ENCODE measurements around the gene TGFBI. TPM values are rescaled to one million over a fixed set of nuclear protein-coding genes. Genes with fewer than 3 reads are reported as not detected.

The TGFBI gene
- total and polyA plus RNA-seq, 9 of the 15 experiments (the other 6 are each of a cell fraction or from before 2014, with no cell fraction given): 0.05 to 0.62 (median 0.08) TPM; not detected in 6

- no peak for TF ChIP-seq ETV5 (CRISPR knock-in tag; IDR thresholded peaks at IDR 0.05; ENCODE audit: low read depth)
- TF ChIP-seq DNMT1 (IDR thresholded peaks at IDR 0.05): no peak
- TF ChIP-seq GTF2E2 (tag; IDR thresholded peaks at IDR 0.05): no peak; the same call in 1 of the 2 replicates
- TF ChIP-seq, protein P1, sequence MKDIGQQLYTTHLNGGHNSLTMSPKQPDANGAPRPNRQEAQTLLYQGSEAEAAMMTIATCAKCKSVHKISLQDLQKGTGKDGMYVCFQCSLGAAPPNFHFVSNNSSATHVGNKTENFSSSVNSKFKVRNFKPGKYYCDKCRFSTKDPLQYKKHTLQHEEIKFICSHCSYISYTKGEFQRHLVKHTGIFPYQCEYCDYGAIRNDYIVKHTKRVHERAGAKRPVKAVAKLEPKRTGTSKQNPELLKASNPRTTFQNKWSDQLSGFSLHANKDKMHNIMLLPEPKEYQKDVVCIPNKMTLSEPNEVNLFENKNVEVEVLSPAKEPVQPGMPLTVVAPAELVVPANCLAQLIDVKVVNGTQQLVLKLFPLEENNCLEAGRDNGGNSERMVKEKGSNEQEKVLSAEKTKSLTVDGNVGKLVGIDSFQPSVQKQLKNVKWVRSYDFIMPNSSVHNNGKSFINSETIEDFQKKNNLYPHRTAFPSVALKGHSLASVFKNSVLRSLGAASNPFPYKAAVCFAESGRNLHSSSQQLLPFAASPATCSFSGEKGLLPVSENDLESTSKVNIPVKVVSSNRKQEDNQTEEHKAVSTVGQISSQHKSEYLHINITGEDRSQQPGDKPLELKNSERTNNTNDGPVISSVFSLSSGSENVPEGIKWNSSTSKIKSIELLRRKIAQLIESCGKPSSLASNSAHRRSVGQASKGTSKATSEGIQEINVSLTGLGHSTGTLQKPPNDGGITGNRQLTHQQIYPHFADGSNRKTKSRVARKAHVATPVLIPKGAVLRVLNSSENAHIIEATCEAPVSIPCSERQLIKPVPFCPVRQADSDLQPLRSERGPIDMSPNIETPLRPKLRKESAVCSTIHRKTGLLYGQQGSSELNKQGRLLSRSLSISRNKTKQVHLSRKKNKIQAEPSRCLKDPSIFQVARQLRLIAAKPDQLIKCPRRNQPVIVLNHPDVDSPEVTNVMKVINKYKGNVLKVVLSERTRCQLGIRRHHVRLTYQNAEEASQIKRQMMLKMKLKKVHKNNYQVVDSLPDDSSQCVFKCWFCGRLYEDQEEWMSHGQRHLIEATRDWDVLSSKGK (CRISPR knock-in tag; IDR thresholded peaks at IDR 0.05): no peak
- TF ChIP-seq PREB (CRISPR knock-in tag; IDR thresholded peaks at IDR 0.05): no peak
- TF ChIP-seq MEF2A (IDR thresholded peaks at IDR 0.05; ENCODE audit: control insufficient read depth, low read depth, low read length): no peak
- no peak for TF ChIP-seq ZNF717 (CRISPR knock-in tag; IDR thresholded peaks at IDR 0.05)
- peak; percentile 49; the same call in 1 of the 2 replicates for TF ChIP-seq RB1 (IDR thresholded peaks at IDR 0.05; ENCODE audit: low read depth)
- no peak for TF ChIP-seq ZNF592 (IDR thresholded peaks at IDR 0.05)
- no peak for TF ChIP-seq NCOR1 (IDR thresholded peaks at IDR 0.05)
- TF ChIP-seq, protein P2, sequence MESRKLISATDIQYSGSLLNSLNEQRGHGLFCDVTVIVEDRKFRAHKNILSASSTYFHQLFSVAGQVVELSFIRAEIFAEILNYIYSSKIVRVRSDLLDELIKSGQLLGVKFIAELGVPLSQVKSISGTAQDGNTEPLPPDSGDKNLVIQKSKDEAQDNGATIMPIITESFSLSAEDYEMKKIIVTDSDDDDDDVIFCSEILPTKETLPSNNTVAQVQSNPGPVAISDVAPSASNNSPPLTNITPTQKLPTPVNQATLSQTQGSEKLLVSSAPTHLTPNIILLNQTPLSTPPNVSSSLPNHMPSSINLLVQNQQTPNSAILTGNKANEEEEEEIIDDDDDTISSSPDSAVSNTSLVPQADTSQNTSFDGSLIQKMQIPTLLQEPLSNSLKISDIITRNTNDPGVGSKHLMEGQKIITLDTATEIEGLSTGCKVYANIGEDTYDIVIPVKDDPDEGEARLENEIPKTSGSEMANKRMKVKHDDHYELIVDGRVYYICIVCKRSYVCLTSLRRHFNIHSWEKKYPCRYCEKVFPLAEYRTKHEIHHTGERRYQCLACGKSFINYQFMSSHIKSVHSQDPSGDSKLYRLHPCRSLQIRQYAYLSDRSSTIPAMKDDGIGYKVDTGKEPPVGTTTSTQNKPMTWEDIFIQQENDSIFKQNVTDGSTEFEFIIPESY (CRISPR knock-in tag; IDR thresholded peaks at IDR 0.05): 0 out of 2 replicates have a peak, but pooled peaks have one; percentile 16
- no peak for TF ChIP-seq ATF2 (CRISPR knock-in tag; IDR thresholded peaks at IDR 0.05)
- peak; percentile 48; the same call in 1 of the 2 replicates for TF ChIP-seq CEBPB (tag; IDR thresholded peaks at IDR 0.05)
- no peak for TF ChIP-seq OTX1 (CRISPR knock-in tag; IDR thresholded peaks at IDR 0.05)
- no peak for TF ChIP-seq RBM17 (IDR thresholded peaks at IDR 0.05; ENCODE audit: borderline replicate concordance, low read depth, low read length)
These were observed 53.8 kb downstream of the TGFBI start (continued) for GRCh38 chr5:136082390-136083193.
